ENCODE data around the gene ZNF714. TPM values are rescaled to one million over a fixed set of nuclear protein-coding genes. Genes with fewer than 3 reads are reported as not detected.
A peak's percentile ranks its signal among the peaks of the same experiment; 100 is the strongest.

The ZNF714 gene
- total RNA-seq, 1 donor from 2014 or later = 22.6 TPM

DNA sequence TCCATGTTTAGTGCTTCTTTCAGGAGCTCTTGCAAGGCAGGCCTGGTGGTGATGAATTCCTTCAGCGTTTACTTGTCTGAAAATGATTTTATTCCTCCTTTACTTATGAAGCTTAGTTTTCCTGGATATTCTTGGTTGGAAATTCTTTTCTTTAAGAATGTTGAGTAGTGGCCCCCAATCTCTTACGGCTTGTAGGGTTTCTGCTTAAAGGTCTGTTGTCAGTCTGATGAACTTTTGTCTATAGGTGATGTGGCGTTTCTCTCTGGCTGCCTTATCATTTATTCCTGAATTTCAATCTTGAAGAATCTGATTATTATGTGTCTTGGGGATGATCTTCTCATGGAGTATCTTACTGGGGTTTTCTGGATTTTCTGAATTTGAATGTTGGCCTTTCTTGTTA lies 35.5 kb upstream of the ZNF714 start:
- no peak for DNase-seq (ENCODE audit: low read depth)
- Histone ChIP-seq H3K27me3 (ENCODE audit: insufficient read depth, low read length) (no peaks in the 10 kb centered on the region), H3K4me3 (ENCODE audit: insufficient read depth, low read depth, low read length) (no peak overlapping the region), H3K9me3 (ENCODE audit: insufficient read depth, low read depth, low read length) (no peaks in the 10 kb centered on the region), H3K36me3 (ENCODE audit: insufficient read depth, low read length) (peaks cover 2% of the 10 kb centered on the region), H4K20me1 (ENCODE audit: insufficient read depth, low read length) (peaks cover 13% of the 10 kb centered on the region), H3K9ac (ENCODE audit: low read length) (no peak overlapping the region), H3K4me2 (ENCODE audit: low read length) (no peak overlapping the region), H3K27ac (ENCODE audit: low read depth, low read length) (no peak overlapping the region), H2AFZ (ENCODE audit: low read depth, low read length) (no peak overlapping the region), H3K79me2 (ENCODE audit: insufficient read depth, low read length) (peaks cover 55% of the 10 kb centered on the region), H3K4me1 (ENCODE audit: insufficient read depth, low read length) (no peaks in the 10 kb centered on the region)
- H3K27me3 Mint-ChIP-seq (ENCODE audit: low read depth, unreplicated experiment) = no peaks in the 10 kb centered on the region
- peaks cover 22% of the 10 kb centered on the region for H3K9me3 Mint-ChIP-seq (ENCODE audit: unreplicated experiment)
- TF ChIP-seq EZH2 (IDR thresholded peaks at IDR 0.05; ENCODE audit: insufficient read depth, low read length) = no peak
- peaks cover 44% of the 10 kb centered on the region for H3K36me3 Mint-ChIP-seq (ENCODE audit: low read depth, unreplicated experiment)
- H3K4me1 Mint-ChIP-seq (ENCODE audit: low read depth, unreplicated experiment) = no peaks in the 10 kb centered on the region
- peak; percentile 29 for FAIRE-seq
- no peak overlapping the region for H3K27ac Mint-ChIP-seq (ENCODE audit: unreplicated experiment)
- no peak overlapping the region for H3K4me3 Mint-ChIP-seq (ENCODE audit: unreplicated experiment)

DNA sequence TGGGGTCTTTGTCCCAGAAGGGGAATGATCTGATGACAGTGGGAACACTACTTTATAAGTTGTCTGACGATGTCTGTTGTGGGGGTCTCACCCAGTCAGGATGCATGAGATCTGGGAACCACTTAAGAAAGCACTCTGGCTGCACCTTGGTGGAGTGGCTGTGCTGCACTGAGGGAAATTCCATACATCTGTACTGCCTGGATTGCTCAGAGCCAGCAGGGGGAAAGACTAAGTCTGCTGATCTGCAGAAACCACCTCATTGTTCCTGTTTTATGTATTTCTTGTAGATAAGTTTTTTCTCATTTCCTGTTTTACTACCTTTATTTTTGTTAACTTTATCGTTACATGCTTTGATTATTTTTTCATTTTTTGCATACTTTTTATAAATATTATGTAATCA lies 34.3 kb upstream of the ZNF714 start:
- H3K27ac ChIP-seq (ENCODE audit: low read depth, low read length) = no peak overlapping the region
- Mint-ChIP-seq H3K27ac (ENCODE audit: unreplicated experiment) (no peak overlapping the region), H3K4me3 (ENCODE audit: unreplicated experiment) (no peak overlapping the region), H3K9me3 (ENCODE audit: unreplicated experiment) (peaks cover 22% of the 10 kb centered on the region), H3K27me3 (ENCODE audit: low read depth, unreplicated experiment) (no peaks in the 10 kb centered on the region), H3K36me3 (ENCODE audit: low read depth, unreplicated experiment) (peaks cover 46% of the 10 kb centered on the region), H3K4me1 (ENCODE audit: low read depth, unreplicated experiment) (no peaks in the 10 kb centered on the region)
- DNase-seq (ENCODE audit: low read depth) (no peak), FAIRE-seq (no peak)
- peaks cover 2% of the 10 kb centered on the region for H3K36me3 ChIP-seq (ENCODE audit: insufficient read depth, low read length)
- no peak overlapping the region for H3K4me2 ChIP-seq (ENCODE audit: low read length)
- no peaks in the 10 kb centered on the region for H3K4me1 ChIP-seq (ENCODE audit: insufficient read depth, low read length)
- no peak overlapping the region for H3K4me3 ChIP-seq (ENCODE audit: insufficient read depth, low read depth, low read length)
- no peaks in the 10 kb centered on the region for H3K27me3 ChIP-seq (ENCODE audit: insufficient read depth, low read length)
- H3K9me3 ChIP-seq (ENCODE audit: insufficient read depth, low read depth, low read length) = no peaks in the 10 kb centered on the region
- no peak overlapping the region for H2AFZ ChIP-seq (ENCODE audit: low read depth, low read length)
- no peak overlapping the region for H3K9ac ChIP-seq (ENCODE audit: low read length)
- peaks cover 50% of the 10 kb centered on the region for H3K79me2 ChIP-seq (ENCODE audit: insufficient read depth, low read length)
- peaks cover 13% of the 10 kb centered on the region for H4K20me1 ChIP-seq (ENCODE audit: insufficient read depth, low read length)
- TF ChIP-seq, protein P1, sequence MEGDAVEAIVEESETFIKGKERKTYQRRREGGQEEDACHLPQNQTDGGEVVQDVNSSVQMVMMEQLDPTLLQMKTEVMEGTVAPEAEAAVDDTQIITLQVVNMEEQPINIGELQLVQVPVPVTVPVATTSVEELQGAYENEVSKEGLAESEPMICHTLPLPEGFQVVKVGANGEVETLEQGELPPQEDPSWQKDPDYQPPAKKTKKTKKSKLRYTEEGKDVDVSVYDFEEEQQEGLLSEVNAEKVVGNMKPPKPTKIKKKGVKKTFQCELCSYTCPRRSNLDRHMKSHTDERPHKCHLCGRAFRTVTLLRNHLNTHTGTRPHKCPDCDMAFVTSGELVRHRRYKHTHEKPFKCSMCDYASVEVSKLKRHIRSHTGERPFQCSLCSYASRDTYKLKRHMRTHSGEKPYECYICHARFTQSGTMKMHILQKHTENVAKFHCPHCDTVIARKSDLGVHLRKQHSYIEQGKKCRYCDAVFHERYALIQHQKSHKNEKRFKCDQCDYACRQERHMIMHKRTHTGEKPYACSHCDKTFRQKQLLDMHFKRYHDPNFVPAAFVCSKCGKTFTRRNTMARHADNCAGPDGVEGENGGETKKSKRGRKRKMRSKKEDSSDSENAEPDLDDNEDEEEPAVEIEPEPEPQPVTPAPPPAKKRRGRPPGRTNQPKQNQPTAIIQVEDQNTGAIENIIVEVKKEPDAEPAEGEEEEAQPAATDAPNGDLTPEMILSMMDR (IDR thresholded peaks at IDR 0.05; ENCODE audit: insufficient read depth, low read depth, low read length) = no peak
- no peak for TF ChIP-seq EZH2 (IDR thresholded peaks at IDR 0.05; ENCODE audit: insufficient read depth, low read length)

DNA sequence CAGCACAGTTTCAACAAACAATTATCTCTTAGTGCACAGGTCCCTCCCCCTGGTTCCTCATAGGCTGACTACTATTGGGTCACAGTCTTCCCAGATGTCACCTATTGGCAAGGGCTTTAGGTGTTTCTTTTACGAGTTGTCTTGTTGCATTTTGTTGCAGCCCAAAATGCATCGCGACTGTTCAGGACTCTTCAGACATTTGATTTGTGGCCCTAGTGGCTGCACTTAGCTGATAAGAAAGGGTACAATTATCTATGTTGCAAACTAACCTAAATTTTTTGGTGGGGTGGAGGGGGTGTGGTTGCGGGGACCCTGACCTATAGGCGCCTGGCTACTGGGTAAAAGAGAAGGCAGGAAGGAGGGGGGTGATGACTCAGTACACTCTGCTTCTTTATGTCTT lies 29.1 kb upstream of the ZNF714 start:
- Histone ChIP-seq H3K79me2 (ENCODE audit: insufficient read depth, low read length) (peaks cover 7% of the 10 kb centered on the region), H3K9ac (ENCODE audit: low read length) (no peak overlapping the region), H3K4me2 (ENCODE audit: low read length) (no peak overlapping the region), H3K4me3 (ENCODE audit: insufficient read depth, low read depth, low read length) (no peak overlapping the region), H4K20me1 (ENCODE audit: insufficient read depth, low read length) (no peaks in the 10 kb centered on the region), H3K36me3 (ENCODE audit: insufficient read depth, low read length) (peaks cover 17% of the 10 kb centered on the region), H3K4me1 (ENCODE audit: insufficient read depth, low read length) (no peaks in the 10 kb centered on the region), H3K27me3 (ENCODE audit: insufficient read depth, low read length) (no peaks in the 10 kb centered on the region), H3K9me3 (ENCODE audit: insufficient read depth, low read depth, low read length) (peaks cover 10% of the 10 kb centered on the region), H3K27ac (ENCODE audit: low read depth, low read length) (no peak overlapping the region), H2AFZ (ENCODE audit: low read depth, low read length) (no peak overlapping the region)
- FAIRE-seq = no peak
- H3K9me3 Mint-ChIP-seq (ENCODE audit: unreplicated experiment) = peaks cover 20% of the 10 kb centered on the region
- no peaks in the 10 kb centered on the region for H3K27me3 Mint-ChIP-seq (ENCODE audit: low read depth, unreplicated experiment)
- H3K4me1 Mint-ChIP-seq (ENCODE audit: low read depth, unreplicated experiment) = no peaks in the 10 kb centered on the region
- H3K36me3 Mint-ChIP-seq (ENCODE audit: low read depth, unreplicated experiment) = peaks cover 50% of the 10 kb centered on the region
- TF ChIP-seq EZH2 (IDR thresholded peaks at IDR 0.05; ENCODE audit: insufficient read depth, low read length) = no peak
- TF ChIP-seq, protein P1 (IDR thresholded peaks at IDR 0.05; ENCODE audit: insufficient read depth, low read depth, low read length) = no peak
- DNase-seq (ENCODE audit: low read depth) = no peak
- H3K27ac Mint-ChIP-seq (ENCODE audit: unreplicated experiment) = no peak overlapping the region
- H3K4me3 Mint-ChIP-seq (ENCODE audit: unreplicated experiment) = no peak overlapping the region

All from astrocyte (in vitro differentiated cells and primary cell).